ENCODE results near the gene PLVAP. TPM values are rescaled to one million over a fixed set of nuclear protein-coding genes. Genes with fewer than 3 reads are reported as not detected.

PLVAP gene
- total RNA-seq, 1 experiment from 2014 or later: not detected

DNA sequence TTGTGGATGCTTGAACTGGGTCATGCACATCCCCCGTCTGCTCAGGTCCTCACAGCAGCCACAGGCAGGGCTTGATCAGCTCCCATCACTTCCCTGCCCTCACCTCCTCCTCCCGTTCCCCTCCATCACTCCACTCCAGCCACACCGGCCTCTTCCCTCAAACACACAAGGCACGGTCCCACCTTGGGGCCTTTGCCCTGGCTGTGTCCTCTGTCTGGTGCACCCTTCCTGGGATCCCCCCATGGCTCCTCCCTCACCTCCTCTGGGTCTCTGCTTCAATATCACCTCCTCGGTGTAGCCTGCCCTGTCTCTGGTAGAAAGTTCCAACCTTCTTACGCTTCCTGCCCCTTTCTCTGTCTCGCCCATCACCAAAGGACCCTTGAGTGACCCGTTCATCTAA, 23.8 kb downstream of the PLVAP start:
- Histone ChIP-seq H3K27me3 (peaks cover 23% of the 10 kb centered on the region), H3K4me1 (peaks cover 8% of the 10 kb centered on the region; the same call in 1 of the 2 replicates), H3K27ac (no peak overlapping the region), H3K4me3 (no peak overlapping the region), H3K36me3 (no peaks in the 10 kb centered on the region), H3K9me3 (replicated peaks) (no peaks in the 10 kb centered on the region)
- no peak for DNase-seq

DNA sequence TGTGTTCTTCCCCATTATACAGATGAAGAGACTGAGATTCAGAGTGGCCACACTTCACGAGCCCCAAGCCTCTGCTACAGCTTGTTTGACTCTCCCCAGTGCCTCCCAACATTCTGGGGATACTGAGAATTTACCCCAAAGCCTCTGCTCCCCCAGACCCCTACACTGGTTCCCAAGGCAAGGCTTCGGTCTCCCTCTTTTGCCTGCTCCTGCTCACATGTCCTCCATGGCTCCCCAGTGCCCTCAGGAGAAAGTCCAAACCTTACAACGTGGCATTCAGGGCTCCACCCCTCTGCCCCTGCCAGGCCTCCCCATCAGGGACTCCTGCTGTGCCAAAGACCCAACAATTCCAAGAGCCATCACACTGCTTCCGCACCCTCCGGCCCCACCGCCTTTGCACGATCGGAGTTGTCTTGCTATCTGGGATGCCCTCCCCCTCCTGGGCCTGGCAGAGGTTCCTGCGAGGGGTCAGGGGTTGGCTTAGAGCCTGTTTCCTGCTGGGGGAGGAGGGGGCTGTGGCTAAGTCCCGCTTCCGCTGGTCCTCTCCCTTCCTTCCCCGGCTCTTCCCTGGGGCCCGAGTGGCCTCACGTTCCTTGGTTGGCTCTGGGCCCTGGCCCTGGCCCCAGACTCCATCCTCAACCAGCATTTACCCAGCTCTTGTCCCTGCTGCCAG, 24.4 kb downstream of the PLVAP start:
- DNase-seq: no peak
- H3K36me3 ChIP-seq: no peaks in the 10 kb centered on the region
- H3K9me3 ChIP-seq (replicated peaks): no peaks in the 10 kb centered on the region

DNA sequence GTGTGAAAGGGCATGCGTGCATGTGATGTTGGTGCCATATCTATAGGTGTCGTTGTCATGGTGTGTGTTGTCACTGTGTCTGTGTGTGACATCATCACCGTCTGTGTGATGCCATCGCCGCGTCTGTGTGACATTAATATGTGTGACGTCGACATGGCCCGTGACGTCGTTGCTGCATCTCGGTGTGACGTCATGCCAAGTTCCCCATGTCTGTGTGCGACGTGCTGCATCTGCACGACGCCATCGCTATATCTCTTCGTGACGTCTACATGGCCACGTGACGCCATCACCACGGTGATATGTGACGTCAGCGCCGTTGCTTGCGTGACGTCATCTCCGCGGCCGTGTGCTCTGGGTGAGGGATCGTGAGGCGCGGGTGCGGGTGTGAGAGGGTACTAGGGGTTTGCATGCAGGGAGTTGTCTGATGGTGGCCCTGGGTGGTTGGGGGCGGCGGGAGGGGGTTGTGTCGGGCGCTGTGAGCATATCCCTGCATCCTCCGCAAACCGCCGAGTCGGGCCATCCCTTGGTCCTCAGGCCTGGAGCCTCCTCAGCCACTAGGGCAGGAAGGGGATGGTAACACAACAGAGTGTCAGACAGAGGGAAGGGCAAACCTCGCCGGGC, 25.2 kb downstream of the PLVAP start:
- Histone ChIP-seq H3K9me3 (replicated peaks) (no peaks in the 10 kb centered on the region), H3K4me1 (peaks cover 18% of the 10 kb centered on the region), H3K36me3 (no peaks in the 10 kb centered on the region), H3K27me3 (peaks cover 19% of the 10 kb centered on the region), H3K27ac (no peak overlapping the region), H3K4me3 (no peak overlapping the region)
- no peak for DNase-seq

More for the DNA sequence above, 24.4 kb downstream of the PLVAP start:
- Histone ChIP-seq H3K4me1 (peaks cover 10% of the 10 kb centered on the region; the same call in 1 of the 2 replicates), H3K27ac (no peak overlapping the region), H3K4me3 (no peak overlapping the region), H3K27me3 (peaks cover 22% of the 10 kb centered on the region)

DNA sequence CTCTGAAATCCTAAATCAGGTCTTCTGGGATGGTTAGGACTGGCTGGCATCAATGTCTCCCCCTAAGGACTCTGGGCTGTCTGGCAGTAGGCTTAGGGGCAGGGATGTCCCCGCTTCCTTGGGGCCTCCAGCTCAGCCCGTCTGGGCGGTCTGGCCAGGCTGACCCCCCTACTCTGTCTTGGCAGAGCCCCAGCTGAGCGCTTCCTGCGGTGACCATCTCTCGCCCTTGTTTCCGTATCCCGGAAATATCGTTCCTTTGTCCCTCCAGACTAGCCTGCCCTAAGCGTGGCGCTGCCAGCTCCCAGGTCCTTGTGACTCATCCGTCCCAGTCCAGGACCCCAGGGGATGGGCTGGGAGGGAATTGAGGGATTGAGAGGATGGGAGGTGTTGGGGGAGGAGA, 28.4 kb downstream of the PLVAP start:
- H3K36me3 ChIP-seq: no peaks in the 10 kb centered on the region; the same call in 1 of the 2 replicates
- peak; percentile 89 to 93 for DNase-seq
- H3K27me3 ChIP-seq: peaks cover 9% of the 10 kb centered on the region
- peak overlapping the region; percentile 11 for H3K4me3 ChIP-seq
- H3K9me3 ChIP-seq (replicated peaks): no peaks in the 10 kb centered on the region
- no peak overlapping the region for H3K27ac ChIP-seq
- H3K4me1 ChIP-seq: peaks cover 18% of the 10 kb centered on the region

DNA sequence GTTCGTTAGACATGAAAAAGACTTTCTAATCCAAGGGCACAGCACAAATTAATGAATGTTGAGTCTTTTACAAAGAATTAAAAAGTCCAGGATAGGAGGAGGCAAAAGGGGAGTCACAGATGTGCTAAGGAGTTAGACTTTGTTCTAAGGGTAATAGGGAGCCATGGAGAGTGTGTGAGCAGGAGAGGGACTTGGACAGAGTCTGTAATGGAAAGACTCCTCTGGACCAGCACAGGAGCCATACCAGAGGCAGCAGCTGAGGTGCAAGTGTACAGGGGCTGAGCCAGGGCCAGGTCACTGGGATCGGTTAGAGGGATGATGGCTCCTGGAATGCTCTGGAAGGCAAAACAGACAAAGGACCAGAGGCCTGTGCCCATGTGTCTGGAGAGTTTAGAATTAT, 29.3 kb downstream of the PLVAP start:
- Histone ChIP-seq H3K27ac (no peak overlapping the region), H3K27me3 (peaks cover 3% of the 10 kb centered on the region), H3K36me3 (peaks cover 3% of the 10 kb centered on the region; the same call in 1 of the 2 replicates), H3K4me1 (peaks cover 18% of the 10 kb centered on the region), H3K9me3 (replicated peaks) (no peaks in the 10 kb centered on the region), H3K4me3 (no peak overlapping the region)
- no peak for DNase-seq

DNA sequence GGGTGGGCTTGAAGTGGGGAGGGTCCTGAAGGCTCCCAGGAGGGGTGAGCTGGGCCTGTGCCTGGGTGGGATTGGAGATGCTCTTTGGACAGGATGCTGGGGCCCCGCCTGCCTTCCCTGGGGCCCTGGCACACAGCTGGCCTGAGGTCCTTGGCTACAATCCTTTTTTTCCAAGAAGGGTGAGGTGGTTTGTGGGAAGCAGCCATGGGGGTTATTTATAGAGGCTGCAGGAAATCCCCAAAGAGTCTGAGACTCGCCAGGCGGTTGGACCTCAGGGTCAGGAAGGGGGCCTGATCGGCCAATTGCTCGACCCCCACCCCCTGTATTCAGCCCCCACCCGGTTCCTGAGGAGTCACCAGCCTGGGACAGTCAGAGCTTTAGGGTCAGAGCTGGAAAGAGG, 29.8 kb downstream of the PLVAP start:
- H3K4me1 ChIP-seq: peaks cover 18% of the 10 kb centered on the region
- H3K4me3 ChIP-seq: no peak overlapping the region
- DNase-seq: peak in 1 of 2 experiments; percentile 52
- H3K27ac ChIP-seq: no peak overlapping the region
- peaks cover 3% of the 10 kb centered on the region; the same call in 1 of the 2 replicates for H3K27me3 ChIP-seq
- H3K36me3 ChIP-seq: peaks cover 3% of the 10 kb centered on the region; the same call in 1 of the 2 replicates
- no peaks in the 10 kb centered on the region for H3K9me3 ChIP-seq (replicated peaks)

DNA sequence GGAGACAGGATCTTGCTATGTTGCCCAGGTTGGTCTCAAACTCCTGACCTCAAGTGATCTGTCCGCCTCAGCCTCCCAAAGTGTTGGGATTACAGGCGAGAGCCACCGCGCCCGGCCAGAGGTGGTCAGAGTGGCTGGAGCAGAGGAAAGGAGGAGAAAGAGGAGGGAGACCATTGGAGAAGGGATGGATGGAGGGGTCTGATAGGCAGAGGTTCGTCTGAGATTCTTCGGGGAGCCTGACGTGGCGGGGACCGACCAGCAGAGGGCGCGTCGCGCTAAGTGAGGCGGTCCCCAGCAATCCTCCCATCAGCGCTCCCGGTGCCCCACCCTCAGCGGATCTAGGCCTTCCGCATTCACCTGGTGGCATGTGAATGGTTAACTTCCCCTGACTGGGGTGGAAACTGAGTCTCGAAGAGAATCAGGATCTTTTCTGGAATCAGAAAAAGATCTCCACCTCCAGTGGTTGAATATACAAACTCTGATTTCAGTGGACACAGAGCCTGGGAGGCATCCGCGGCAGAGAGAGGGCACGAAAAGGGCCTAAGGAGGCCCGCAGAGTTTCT, 31.0 kb downstream of the PLVAP start:
- Histone ChIP-seq H3K27ac (no peak overlapping the region), H3K9me3 (replicated peaks) (no peaks in the 10 kb centered on the region), H3K4me1 (peaks cover 18% of the 10 kb centered on the region), H3K36me3 (peaks cover 10% of the 10 kb centered on the region; the same call in 1 of the 2 replicates), H3K27me3 (peaks cover 2% of the 10 kb centered on the region; the same call in 1 of the 2 replicates), H3K4me3 (no peak overlapping the region)
- peak; percentile 72 to 87 for DNase-seq

DNA sequence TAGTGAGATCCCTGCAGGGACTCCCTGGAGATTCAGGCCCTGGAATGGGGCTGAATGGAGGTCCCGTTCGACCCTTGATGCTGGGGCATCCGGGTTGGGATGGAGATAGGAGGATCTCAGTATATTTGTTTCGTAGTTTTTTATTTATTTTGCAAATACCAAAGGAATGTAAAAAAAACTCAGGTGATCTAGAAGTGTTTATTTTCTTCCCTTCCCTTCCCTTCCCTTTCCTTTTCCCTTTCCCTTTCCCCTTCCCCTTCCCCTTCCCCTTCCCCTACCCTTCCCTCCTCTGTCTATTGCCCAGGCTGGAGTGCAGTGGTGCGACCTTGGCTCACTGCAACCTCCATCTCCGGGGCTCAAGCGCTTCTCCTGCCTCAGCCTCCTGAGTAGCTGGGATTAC, 35.3 kb downstream of the PLVAP start:
- Histone ChIP-seq H3K36me3 (peaks cover 11% of the 10 kb centered on the region; the same call in 1 of the 2 replicates), H3K4me3 (no peak overlapping the region), H3K27ac (no peak overlapping the region), H3K4me1 (peaks cover 2% of the 10 kb centered on the region; the same call in 1 of the 2 replicates), H3K9me3 (replicated peaks) (no peaks in the 10 kb centered on the region), H3K27me3 (no peaks in the 10 kb centered on the region)
- no peak for DNase-seq

DNA sequence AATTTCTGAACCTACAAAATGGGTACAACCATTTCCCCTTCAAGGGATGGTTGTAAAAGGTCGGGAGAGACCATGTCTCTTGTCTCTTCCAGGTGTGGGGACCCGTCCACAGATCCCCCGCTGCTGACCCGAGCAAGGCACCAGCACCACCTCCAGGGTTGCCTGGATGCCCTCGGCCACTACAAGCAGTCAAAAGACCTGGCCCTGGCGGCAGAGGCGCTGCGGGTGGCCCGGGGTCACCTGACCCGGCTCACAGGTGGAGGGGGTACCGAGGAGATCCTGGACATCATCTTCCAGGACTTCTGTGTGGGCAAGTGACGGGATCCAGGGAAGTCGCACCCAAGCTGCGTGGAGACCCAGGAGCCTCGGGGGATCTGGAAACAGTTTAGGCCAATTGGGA, 35.8 kb downstream of the PLVAP start:
- Histone ChIP-seq H3K27ac (no peak overlapping the region), H3K9me3 (replicated peaks) (no peaks in the 10 kb centered on the region), H3K4me3 (no peak overlapping the region)

DNA sequence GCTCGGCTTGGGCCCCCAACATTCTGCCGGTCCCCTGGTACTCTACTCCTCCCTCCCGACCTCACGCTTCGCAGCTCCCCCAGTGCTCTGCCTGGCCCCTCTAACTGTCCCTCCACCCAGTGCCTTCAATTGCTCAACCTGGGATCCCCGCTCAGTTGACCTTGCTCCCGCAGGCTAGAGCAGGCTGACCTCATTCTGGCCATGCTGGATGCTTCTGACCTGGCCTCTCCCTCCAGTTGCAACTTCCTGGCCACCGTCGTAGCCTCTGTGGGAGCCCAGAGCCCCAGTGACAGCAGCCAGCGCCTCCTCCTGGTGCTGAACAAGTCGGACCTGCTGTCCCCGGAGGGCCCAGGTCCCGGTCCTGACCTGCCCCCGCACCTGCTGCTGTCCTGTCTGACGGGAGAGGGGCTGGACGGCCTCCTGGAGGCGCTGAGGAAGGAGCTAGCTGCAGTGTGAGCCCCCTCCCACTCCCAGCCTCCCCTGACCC, 36.2 kb downstream of the PLVAP start:
- H3K36me3 ChIP-seq: peaks cover 11% of the 10 kb centered on the region; the same call in 1 of the 2 replicates
- H3K4me1 ChIP-seq: peaks cover 2% of the 10 kb centered on the region; the same call in 1 of the 2 replicates
- no peaks in the 10 kb centered on the region for H3K27me3 ChIP-seq
- DNase-seq: no peak
- H3K4me3 ChIP-seq: no peak overlapping the region
- H3K27ac ChIP-seq: no peak overlapping the region
- no peaks in the 10 kb centered on the region for H3K9me3 ChIP-seq (replicated peaks)

More for the DNA sequence above, 35.8 kb downstream of the PLVAP start:
- Histone ChIP-seq H3K4me1 (peaks cover 2% of the 10 kb centered on the region; the same call in 1 of the 2 replicates), H3K36me3 (peaks cover 11% of the 10 kb centered on the region; the same call in 1 of the 2 replicates), H3K27me3 (no peaks in the 10 kb centered on the region)
- no peak for DNase-seq

DNA sequence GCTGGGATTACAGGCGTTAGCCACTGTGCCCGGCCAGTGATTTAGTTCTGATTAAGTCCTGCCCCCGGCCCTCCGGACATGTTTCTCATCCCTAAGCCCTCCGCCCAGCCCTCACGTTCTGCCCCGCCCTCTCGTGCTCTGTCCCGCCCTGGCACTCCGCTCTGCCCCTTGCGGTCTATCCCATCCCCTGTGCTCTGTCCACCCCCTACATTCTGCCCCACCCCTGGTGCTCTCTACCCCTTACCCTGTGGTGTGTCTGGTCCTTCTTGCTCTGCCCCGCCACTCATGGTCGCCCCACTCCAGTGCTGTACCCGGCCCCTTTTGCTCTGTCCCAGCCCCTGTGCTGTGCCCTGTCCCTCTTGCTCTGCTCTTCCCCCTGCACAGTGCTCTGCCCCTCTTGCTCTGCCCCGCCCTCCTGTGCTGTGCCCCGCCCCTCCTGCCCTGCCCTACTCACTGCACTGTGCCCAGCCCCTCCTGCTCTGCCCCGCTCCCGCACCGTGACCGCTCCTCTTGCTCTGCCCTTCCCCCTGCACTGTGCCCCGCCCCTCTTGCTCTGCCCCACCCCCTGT, 36.8 kb downstream of the PLVAP start:
- no peak for DNase-seq
- peaks cover 2% of the 10 kb centered on the region; the same call in 1 of the 2 replicates for H3K4me1 ChIP-seq
- no peaks in the 10 kb centered on the region for H3K9me3 ChIP-seq (replicated peaks)
- H3K4me3 ChIP-seq: no peak overlapping the region
- peaks cover 11% of the 10 kb centered on the region; the same call in 1 of the 2 replicates for H3K36me3 ChIP-seq
- no peaks in the 10 kb centered on the region for H3K27me3 ChIP-seq
- no peak overlapping the region for H3K27ac ChIP-seq

DNA sequence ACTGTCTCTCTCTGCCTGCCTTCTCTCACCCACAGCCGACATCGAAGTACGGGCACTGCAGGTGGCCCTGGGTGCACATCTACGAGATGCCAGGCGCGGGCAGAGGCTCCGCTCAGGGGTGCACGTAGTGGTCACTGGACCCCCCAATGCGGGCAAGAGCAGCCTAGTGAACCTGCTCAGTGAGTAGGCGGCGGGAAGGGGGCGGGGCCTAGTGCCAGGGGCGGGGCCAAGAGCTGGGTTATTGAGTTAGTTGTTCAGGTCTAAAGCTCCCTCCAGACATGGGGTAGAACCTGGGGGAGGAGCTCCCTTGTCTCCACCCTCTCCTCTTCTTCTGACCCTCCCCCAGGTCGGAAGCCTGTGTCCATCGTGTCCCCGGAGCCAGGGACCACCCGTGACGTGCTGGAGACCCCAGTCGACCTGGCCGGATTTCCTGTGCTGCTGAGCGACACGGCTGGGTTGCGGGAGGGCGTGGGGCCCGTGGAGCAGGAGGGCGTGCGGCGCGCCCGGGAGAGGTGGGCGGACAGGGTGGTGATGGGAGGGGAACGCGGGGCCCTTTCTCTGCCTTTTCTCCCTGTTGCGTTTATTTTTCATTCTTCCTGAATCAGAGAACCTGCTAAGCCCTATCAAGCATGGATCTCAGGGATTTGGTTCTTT, 37.9 kb downstream of the PLVAP start:
- H3K27ac ChIP-seq: no peak overlapping the region
- H3K4me1 ChIP-seq: peaks cover 2% of the 10 kb centered on the region; the same call in 1 of the 2 replicates
- no peaks in the 10 kb centered on the region for H3K9me3 ChIP-seq (replicated peaks)
- no peaks in the 10 kb centered on the region for H3K27me3 ChIP-seq
- DNase-seq: no peak
- H3K4me3 ChIP-seq: no peak overlapping the region
- peaks cover 11% of the 10 kb centered on the region; the same call in 1 of the 2 replicates for H3K36me3 ChIP-seq

DNA sequence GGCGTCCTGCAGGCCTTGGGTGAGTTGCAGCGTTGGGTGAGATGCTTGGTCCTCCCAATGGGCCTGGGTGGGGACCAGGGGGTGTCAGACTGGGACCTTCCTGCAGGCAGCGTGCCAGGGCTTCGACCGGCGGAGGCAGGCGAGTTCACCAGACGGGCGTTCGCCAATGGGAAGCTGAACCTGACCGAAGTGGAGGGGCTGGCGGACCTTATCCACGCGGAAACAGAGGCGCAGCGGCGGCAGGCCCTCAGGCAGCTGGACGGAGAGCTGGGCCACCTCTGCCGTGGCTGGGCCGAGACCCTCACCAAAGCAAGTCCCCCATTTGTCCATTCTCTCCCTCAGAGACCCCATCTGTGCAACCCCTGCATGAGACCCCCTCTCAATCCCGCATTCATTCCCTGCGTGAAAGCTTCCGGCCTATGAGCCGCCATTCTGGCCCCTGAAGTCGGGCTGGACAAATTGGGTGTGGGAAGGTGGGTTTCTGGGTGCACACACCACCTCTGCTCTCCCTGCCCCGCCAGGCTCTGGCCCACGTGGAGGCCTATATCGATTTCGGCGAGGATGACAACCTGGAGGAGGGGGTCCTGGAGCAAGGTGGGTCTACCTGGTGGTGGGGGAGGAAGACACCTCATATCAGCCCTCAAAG, 38.6 kb downstream of the PLVAP start:
- Histone ChIP-seq H3K27ac (no peak overlapping the region), H3K4me3 (peak overlapping the region; percentile 77)

More for the DNA sequence above, 38.6 kb downstream of the PLVAP start:
- Histone ChIP-seq H3K4me1 (peaks cover 4% of the 10 kb centered on the region; the same call in 1 of the 2 replicates), H3K9me3 (replicated peaks) (no peaks in the 10 kb centered on the region), H3K36me3 (peaks cover 10% of the 10 kb centered on the region; the same call in 1 of the 2 replicates), H3K27me3 (no peaks in the 10 kb centered on the region)
- DNase-seq: no peak

Data from SJCRH30 (cell line).